ENCODE measurements around the gene CWC27.

GRCh38 chr5:65034029-65034812 is 265.5 kb downstream of the CWC27 start:
- TF ChIP-seq, protein P1, sequence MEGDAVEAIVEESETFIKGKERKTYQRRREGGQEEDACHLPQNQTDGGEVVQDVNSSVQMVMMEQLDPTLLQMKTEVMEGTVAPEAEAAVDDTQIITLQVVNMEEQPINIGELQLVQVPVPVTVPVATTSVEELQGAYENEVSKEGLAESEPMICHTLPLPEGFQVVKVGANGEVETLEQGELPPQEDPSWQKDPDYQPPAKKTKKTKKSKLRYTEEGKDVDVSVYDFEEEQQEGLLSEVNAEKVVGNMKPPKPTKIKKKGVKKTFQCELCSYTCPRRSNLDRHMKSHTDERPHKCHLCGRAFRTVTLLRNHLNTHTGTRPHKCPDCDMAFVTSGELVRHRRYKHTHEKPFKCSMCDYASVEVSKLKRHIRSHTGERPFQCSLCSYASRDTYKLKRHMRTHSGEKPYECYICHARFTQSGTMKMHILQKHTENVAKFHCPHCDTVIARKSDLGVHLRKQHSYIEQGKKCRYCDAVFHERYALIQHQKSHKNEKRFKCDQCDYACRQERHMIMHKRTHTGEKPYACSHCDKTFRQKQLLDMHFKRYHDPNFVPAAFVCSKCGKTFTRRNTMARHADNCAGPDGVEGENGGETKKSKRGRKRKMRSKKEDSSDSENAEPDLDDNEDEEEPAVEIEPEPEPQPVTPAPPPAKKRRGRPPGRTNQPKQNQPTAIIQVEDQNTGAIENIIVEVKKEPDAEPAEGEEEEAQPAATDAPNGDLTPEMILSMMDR (IDR thresholded peaks at IDR 0.05) = no peak
- no peak for TF ChIP-seq ZFX (IDR thresholded peaks at IDR 0.05; ENCODE audit: borderline replicate concordance)
